ENCODE results near the gene PAGE2.
A peak's percentile ranks its signal among the peaks of the same experiment; 100 is the strongest.
"Not testable (repeated sequence)": the region's sequence is repeated elsewhere in the genome, so short reads cannot be mapped to it uniquely, and the experiment has no call there.

Gene PAGE2, protein sequence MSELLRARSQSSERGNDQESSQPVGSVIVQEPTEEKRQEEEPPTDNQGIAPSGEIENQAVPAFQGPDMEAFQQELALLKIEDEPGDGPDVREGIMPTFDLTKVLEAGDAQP
- total RNA-seq, result 0 to 0.06 reads per million in 2 experiments

DNA sequence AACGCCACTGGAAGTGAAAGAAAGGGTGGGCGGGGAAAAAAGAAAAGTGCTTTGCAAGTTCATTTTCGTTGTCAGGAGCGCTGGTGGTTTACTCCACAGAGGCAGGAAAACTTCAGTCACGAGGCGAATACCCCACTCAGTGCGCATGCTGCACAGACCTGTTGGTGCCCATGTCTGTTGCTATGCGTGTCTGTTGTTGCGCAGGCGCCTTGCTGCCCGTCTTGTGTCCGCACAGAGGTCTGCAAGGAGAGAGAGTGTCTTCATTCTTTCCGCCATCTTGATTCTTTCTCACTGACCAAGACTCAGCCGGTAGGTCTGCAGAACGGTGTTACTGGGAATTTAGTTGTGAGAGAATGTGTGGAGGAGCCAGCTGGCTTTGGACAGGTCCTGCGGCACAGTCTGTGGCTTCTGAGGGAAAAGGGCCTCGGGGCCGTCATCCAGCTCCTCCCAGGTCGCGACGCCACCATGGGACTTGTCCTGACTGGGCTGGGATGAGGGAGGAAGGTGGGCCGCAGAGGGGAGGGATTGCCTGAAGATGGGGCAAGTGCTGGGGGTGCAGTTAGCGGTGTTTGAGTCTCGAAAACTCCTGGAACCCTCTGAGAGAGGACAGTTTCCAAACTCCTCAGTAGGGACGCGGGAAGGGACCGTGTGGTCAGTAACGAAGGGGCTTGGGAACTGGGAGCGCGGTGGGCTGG, at the start of gene PAGE2:
Gene PAGE2, plus strand, starts transcription at position 224 of the 695 bp plus-strand sequence. CDS start 1,003 bp downstream, outside the sequence.
- no peak for DNase-seq (ENCODE audit: low read depth)

DNA sequence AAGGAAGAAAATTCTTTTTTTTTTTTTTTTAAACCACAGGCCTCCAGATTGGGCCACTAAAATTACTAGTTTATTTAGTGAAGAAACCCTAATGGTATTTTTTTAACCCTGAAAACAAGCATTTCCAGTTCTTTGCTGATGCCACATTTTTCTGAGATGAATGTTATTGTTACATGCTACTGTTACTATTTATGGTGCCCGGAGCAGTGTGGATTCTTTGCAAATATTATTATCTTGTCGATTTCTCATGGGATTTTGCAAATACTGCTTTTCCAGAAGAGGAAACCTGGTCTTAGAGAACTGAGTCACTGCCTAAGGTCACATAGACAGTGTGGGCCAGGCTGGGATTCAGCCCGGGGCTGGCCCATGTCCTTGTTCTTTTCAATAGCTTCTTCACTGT, 49.3 kb upstream of the PAGE2 start:
- DNase-seq (ENCODE audit: low read depth), result no peak

DNA sequence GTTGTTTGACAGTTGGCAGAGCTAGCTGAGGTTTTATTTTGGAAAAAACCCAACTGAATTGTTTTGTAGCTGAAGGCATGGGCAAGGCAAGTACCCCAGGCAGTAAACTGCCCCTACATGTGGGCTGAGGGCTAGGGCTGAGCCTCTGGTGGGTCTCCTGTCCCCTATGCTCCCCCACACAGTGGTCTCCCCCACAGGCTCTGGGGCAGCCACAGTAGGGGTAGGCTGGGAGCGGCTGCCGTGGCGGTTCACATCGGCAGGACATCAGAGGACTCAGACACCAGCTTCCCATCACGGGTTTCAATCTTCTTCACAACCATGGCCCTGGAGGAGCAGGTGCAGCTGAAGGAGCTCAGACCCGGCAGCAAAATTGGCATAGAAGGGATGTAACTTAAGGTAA, 47.3 kb upstream of the PAGE2 start:
- DNase-seq (ENCODE audit: low read depth), result no peak

DNA sequence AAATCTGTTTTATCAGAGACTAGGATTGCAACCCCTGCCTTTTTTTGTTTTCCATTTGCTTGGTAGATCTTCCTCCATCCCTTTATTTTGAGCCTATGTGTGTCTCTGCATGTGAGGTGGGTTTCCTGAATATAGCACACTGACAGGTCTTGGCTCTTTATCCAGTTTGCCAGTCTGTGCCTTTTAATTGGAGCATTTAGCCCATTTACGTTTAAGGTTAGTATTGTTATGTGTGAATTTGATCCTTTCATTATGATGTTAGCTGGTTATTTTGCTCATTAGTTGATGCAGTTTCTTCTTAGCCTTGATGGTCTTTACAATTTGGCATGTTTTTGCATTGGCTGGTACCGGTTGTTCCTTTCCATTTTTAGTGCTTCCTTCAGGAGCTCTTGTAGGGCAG, 38.2 kb upstream of the PAGE2 start:
- DNase-seq (ENCODE audit: low read depth), result not testable (repeated sequence)

DNA sequence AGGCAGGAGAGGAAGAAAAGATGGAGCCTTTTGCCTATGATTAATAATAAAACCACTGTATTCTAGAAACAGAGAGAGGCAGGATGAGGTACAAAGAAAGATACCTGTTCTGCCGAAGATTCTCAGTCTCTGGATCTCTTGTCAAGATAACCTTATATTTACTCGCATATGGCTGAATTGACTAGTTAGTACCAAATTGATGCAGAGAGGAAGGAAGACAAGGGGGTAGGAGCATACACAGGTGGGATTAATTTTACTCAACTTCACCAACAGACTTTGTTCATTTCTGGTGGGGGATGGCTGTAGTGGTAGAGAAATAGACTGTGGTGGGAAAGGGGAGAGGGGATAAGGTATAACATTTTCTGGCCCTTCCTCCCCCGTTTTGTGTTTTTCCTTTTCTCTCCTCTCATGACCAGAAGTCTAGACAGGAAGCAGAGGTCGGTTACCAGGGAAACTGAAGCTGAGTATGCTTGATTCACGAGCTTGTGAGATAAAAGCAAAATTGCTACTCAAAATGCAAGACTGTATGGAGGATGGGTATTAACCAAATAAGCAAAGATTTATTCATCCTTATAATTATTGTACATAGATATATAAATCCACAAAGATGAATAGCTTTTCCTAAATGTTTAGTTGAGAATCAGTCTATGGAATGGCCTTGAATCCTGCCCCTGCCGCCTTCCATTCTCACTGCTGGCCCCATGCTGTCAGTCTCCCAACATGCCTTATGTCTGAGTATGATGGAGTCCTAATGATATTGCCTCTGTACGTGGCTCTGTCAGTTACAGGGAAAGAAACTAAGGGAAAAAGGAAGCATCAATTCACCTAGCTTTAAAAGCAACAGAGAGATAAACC, 31.8 kb upstream of the PAGE2 start:
- peak; percentile 34 for DNase-seq (ENCODE audit: low read depth)

DNA sequence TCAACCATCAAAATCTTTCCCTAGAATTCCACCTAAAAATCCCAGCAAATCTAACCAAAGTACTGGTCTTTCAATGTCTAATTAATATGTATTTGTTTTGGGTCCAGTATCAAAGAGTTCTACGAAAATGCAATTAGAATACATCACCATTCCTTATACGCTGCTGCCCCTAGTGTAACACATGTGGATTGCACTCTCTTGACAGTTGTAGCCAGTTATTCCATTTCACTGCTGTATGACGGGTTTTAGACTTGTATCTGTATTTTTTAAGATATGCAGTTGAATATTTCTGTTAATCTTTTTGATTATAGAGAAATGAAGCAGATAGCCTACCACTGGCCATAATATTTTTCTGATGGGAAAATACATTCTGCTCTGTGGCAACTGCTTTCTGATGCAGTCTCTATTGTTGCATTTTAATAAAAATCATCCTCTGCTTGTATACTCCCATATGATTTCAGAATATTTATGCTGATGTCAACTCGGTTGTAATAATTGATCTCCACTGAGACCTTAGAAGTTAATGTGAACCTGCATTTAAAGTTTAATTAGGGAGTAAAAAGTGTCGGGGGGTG, 31.1 kb upstream of the PAGE2 start:
- peak; percentile 16 for DNase-seq (ENCODE audit: low read depth)

DNA sequence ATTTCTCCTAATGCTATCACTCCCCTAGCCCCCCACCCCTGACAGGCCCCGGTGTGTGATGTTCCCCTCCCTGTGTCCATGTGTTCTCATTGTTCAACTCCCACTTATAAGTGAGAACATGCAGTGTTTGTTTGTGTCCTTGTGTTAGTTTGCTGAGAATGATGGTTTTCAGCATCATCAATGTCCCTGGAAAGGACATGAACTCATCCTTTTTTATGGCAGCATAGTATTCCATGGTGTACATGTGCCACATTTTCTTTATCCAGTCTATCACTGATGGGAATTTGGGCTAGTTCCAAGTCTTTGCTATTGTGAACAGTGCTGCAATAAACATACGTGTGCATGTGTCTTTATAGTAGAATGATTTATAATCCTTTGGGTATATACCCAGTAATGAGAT, 21.6 kb upstream of the PAGE2 start:
- not testable (repeated sequence) for DNase-seq (ENCODE audit: low read depth)

DNA sequence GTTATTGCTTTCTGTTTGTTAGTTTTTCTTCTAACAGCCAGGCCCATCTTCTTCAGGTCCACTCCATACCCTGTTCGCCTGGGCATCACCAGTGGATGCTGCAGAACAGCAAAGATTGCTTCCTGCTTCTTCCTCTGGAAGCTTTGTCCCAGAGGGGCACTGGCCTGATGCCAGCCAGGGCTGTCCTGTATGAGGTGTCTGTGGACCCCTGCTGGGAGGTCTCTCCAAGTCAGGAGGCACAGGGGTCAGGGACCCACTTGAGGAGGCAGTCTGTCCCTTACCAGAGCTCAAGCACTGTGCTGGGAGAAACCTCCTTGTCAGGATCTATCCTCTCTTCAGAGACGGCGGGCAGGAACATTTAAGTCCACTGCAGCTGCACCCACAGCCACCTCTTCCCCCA, 16.5 kb upstream of the PAGE2 start:
- no peak for DNase-seq (ENCODE audit: low read depth)

DNA sequence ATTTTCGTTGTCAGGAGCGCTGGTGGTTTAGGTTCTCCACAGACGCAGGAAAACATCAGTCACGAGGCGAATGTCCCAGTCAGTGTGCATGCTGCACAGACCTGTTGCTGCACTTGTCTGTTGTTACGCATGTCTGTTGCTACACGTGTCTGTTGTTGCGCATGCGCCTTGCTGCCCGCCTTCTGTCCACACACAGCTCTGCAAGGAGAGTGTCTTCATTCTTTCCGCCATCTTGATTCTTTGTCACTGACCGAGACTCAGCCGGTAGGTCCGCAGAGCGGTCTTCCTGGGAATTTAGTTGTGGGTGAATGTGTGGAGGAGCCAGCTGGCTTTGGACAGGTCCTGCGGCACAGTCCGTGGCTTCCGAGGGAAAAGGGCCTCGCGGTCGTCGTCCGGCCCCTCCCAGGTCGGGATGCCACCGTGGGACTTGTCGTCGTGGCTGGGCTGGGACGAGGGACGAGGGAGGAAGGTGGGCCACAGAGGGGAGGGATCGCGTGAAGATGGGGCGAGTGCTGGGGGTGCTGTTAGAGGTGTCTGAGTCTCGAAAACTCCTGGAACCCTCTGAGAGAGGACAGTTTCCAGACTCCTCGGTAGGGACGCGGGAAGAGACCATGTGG, 13.9 kb upstream of the PAGE2 start, which contains the start of gene PAGE2B:
Gene PAGE2B, plus strand, starts transcription at position 180 of the 617 bp plus-strand sequence. CDS start 1,012 bp downstream, outside the sequence.
- DNase-seq (ENCODE audit: low read depth), result no peak

DNA sequence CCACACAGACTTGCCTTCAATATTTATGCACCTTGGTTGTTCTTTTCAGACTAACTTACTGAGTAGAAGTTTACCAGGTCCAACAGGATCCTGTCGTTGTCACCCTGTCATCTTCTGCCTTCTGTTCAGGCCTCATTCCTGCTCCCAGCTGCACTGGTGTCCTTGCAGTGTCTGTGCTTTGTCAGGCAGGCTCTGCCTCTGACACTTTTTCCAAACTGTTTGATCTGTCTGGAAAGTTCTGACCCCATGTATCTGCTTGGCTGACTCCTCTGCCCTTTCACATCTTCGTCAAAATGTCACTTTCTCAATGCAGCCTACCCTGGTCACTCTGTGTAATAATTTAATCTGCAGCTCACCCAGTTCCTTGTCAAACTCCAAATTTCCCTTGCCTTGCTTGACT, 9.9 kb downstream of the PAGE2 start:
- no peak for DNase-seq (ENCODE audit: low read depth)

DNA sequence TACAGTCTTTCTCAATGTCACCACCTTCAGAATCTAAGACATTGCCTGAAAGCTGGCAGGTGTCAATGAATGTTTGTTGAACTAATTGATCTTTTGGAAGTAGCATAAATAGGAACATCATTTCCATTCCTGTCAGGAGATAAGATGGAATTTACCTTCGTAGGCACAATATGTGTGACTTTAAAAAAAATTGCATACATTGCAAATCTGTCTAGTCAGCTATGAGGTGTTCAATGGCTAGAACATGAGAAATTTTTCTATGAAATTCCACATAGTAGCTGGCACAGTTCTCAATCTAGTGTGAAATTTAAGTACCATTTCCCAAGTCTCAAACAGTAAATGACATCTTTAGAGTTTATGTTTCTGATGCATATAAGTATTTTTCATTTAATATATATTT, 10.3 kb downstream of the PAGE2 start:
- DNase-seq (ENCODE audit: low read depth), result no peak

DNA sequence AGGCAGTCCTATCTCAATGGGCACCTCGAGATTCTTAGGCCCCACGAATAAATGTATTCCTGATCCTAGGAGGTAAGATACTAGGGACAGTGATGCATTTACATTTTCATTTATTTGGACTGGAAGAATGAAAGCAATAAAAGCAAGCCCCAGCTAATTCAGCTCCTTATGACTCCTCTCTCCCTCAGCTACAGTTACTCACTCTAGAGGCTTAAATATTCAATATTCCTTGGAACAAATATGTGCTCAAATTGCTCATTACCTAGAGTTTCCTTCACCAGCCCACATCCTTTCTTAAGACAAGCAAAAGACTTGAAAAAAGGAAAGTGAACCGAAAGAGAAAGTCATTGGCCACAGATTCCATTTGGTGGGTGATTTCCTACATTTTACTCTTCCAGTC, 13.9 kb downstream of the PAGE2 start:
- DNase-seq (ENCODE audit: low read depth), result no peak

DNA sequence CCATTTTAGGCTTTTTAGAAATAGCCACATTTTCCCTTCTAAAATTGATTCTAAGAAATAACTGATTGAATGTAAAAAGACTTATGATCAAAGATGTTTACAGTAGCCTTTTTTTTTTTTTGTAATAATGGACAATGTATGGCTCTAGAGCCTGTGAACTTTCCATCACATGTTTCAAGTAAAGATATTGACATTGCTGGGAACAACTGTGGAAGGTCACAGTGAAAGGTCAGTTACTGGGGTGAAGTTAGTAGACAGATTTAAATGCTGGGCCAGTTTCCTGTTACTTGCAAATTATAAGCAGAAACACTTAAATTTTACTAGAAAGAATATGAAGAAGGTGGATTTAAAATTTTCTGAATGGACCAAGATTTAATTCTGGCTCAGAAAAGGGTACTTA, 18.4 kb downstream of the PAGE2 start:
- DNase-seq (ENCODE audit: low read depth), result no peak

DNA sequence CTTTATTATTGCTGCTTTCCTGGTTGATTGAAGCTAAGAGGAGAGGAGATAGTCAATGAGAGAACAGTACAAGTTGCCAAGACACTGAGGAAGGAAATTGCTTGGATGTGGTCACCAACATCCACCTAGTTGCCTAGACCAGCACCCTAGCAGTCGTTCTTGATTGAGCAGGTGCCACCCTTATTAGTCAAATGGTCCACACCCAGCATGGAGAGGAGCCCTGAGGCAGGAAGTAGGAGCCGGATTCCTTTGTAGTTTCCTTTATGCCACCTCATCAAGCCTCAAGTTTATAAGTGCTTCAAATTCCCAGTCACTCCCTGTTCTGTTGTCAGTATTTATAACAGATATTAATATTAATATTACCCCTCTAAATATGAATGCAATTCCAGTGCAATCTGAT, 19.1 kb downstream of the PAGE2 start:
- no peak for DNase-seq (ENCODE audit: low read depth)

DNA sequence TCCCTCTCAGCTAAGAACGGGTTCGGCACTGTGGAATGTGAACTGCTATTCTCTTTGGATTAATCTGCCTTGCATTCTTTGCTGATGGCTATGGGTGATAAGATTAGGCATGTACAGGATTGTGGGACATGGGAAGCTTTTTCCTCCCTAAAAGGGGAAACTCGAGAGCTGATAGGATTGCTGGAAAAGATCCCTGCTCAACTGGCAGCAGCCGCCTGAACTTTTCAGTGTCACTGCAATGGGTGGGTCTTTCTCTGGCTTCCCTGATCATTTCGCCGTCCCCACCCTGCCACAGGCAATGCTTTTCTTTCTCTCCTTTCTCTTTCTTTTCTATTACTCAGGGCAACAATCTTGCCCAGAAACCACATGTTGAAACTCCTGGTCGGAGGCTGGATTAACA, 20.5 kb downstream of the PAGE2 start:
- DNase-seq (ENCODE audit: low read depth), result no peak

DNA sequence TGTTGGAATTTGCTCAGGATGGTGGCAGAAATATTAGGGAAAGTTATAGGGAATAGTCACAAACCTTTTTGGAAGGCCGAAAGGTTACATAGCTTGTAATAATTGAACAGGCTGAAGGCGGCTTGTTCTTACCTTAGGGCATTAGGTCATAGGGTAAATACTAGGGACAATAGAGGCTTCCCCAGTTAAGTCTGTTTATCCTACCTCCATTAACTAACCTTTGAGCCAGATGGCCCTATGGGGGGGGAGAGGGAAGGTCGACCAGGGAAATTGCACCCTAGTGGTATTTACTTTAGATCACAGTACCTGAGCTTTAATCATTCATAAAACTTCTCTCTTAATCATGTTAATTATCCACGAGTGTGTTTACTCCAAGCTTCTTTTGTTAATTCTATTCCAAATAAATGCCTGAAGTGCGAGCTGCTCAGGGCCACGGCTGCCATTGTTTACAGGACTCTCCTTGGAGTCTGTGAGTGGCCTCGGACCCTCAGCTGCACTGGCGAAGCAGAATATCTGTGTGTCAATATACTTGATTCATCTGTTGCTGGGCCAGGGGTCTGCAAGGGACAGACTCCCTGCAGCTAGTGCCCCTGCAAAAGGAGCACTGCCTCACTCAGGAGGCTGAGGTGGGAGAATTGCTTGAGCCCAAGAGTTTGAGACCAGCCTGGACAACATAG, 22.9 kb downstream of the PAGE2 start:
- DNase-seq (ENCODE audit: low read depth), result no peak

DNA sequence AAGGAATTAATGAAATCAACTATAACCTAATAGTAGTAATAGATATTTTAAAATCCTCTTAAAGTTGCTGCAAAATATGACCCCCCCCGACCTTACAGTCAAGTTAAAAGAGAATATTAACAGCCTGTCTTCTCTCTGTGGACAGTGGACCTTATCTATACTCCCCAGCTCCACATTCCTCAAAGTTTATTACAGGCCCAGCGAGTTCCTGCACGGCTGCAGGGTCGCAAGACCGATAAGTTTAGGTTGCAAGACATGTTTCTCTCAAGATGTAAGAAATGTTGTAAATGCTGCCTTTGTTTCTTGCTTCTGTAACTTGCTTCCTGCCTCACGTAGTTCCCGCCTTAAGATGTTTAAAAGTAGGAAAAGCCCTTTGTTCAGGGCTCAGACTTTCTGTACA, 27.8 kb downstream of the PAGE2 start:
- DNase-seq (ENCODE audit: low read depth), result not testable (repeated sequence)

DNA sequence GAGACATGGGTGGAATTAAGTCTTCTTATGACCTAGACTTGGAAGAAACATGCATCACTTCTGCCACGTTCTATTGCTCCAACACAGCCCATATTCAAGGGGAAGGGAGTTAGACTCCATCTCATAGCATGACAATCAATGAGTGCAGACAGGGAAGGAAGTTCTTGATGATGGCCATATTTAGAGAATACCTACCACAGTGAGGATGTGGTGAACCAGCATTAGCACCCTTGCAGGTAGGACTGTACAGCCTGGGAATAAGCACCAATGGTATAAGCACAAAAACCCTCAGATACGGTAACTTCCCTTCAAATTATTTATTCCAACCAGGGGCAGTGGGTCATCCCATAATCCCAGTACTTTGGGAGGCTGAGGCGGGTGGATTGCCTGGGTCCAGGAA, 29.8 kb downstream of the PAGE2 start:
- no peak for DNase-seq (ENCODE audit: low read depth)

DNA sequence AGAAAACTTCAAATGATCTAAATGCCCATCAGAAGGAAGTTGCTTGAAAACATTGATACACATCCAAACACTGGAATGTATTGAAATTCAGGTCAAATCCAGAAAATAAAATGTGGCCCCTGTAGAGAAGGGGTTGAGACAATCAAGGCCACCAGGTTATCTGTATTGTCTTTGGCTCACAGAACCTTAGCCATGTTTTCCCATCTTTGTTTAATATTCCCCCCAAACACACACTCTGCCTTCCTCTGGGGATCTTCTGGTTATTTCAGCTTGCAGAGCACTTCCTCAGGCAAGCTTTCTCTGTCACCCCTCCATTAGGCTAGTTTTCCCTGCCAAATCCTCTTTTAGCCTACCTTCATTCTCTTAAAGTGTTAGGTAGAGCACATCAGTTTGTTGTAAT, 30.5 kb downstream of the PAGE2 start:
- DNase-seq (ENCODE audit: low read depth), result no peak

DNA sequence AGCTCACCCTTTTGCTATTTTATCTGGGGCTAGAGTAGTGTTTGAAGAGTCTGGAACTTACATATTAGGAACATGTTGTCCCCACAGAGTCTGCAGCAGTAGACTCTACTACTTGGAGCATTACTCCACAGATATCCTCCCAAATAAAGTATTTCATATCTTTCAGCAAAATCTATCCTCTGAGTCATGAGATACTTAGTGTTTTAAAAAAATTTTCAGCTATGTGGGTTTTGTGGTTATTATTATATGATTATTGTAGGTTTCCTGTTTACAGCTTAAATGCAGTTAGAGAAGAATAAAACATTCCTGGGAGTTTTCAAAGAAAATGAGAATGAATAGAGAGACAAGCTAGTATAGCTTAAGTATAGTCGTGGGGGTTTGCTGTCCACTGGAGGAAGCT, 30.9 kb downstream of the PAGE2 start:
- DNase-seq (ENCODE audit: low read depth), result no peak

DNA sequence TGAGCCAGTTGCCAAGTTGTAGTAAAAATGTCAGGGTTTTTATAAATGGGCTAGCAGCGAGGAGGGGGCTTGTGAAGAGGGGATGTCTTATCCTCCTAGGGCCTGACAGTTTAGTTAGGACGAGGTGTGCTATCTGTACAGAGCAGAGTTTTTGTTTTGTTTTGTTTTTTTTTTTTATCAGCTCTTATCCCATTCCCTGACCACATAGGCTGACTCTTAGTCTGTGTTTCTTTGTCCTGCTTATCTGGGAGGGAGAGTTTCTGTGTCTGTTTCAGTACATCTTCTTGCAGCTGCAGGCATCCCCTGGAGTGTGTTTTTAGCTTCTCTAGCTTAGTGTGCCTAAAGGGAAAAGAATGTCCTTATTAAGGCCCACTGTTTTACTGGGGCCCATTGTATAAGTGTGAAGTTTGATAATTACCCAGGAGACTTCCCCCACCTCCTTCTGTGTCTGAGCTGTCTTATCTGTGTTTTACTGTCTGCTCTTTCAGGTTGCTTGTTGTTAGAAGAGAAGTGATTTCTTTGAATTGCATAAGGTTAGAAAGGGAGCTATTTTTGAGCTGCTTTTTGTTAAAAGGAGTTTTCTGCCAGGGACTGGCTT, 32.0 kb downstream of the PAGE2 start:
- DNase-seq (ENCODE audit: low read depth), result no peak

All from T follicular helper cell (primary cell).